Thyroid gland (tissue), 4 donors: ENCODE measurements around the gene SYN1. TPM values are rescaled to one million over a fixed set of nuclear protein-coding genes. Genes with fewer than 3 reads are reported as not detected.
"Not testable (repeated sequence)": the region's sequence is repeated elsewhere in the genome, so short reads cannot be mapped to it uniquely, and the experiment has no call there.

ENCODE experiments used
- DNase-seq, 2 donors: peaks; one replicate each; pipeline ENCODE4 v3.0.0-alpha.2; 2019
- H3K27ac ChIP-seq, 3 donors: fragments of 200-600 bp; sonication (generic); 1 replicate in 2 of 3; 2 replicates in 1 of 3; pipeline ENCODE4 v1.5.1; 2016 to 2019; ENCODE audit warnings: mild to moderate bottlenecking in 1 of 3, moderate library complexity in 1 of 3
- H3K27me3 ChIP-seq: fragments of 200-600 bp; sonication (generic); one replicate; pipeline ENCODE4 v1.5.1; 2019
- H3K36me3 ChIP-seq, 2 donors: fragments of 200-600 bp; sonication (generic); one replicate each; pipeline ENCODE4 v1.5.1; 2016 to 2019
- H3K4me1 ChIP-seq, 2 donors: fragments of 200-600 bp; sonication (generic); one replicate each; pipeline ENCODE4 v1.5.1; 2017 to 2019
- H3K4me3 ChIP-seq, 3 donors: fragments of 200-600 bp; sonication (generic); replicated peaks in 1 of 3; 1 replicate in 2 of 3; 2 replicates in 1 of 3; pipeline ENCODE4 v1.5.1; 2016; ENCODE audit warnings: mild to moderate bottlenecking in 1 of 3
- H3K9me3 ChIP-seq: fragments of 200-600 bp; sonication (generic); one replicate; pipeline ENCODE4 v1.5.1; 2017
- POLR2A ChIP-seq, 2 donors: fragments of 450-650 bp; IDR thresholded peaks; one replicate each; pipeline ENCODE4 v1.6.1; 2017; ENCODE audit warnings: antibody characterized with exemption in 2 of 2, mild to moderate bottlenecking in 2 of 2, moderate library complexity in 1 of 2
- WGBS, 2 donors: methylation state at CpG; one replicate each; pipeline ENCODE4 v1.1.5; 2017; 5-methylcytosine and 5-hydroxymethylcytosine counted together
- intact Hi-C: fragments of 100-400 bp; cut with DNase I; formaldehyde crosslinking; loops from one replicate; pipeline ENCODE4 v1.15.1; 2023
- total RNA-seq, 4 donors: library from RNA; depleted of rRNA; stranded (reverse); fragments of >200 nt; gene quantifications; one replicate each; pipeline ENCODE4 v1.2.3, GENCODE V29; 2016
- TF ChIP-seq, protein P1 (sequence below), 6 experiments: fragments of 200-600 bp in 3 of 6; fragments of 450-650 bp in 3 of 6; sonication (generic) in 3 of 6; IDR thresholded peaks; one replicate each; pipeline ENCODE4 v1.5.1; 2016 to 2019; ENCODE audit warnings: antibody characterized with exemption in 6 of 6, mild to moderate bottlenecking in 2 of 6, inconsistent platforms in 1 of 6, moderate library complexity in 1 of 6

Gene SYN1
- total RNA-seq, 4 donors from 2014 or later: 0.13 to 0.15 TPM; not detected in 2

DNA sequence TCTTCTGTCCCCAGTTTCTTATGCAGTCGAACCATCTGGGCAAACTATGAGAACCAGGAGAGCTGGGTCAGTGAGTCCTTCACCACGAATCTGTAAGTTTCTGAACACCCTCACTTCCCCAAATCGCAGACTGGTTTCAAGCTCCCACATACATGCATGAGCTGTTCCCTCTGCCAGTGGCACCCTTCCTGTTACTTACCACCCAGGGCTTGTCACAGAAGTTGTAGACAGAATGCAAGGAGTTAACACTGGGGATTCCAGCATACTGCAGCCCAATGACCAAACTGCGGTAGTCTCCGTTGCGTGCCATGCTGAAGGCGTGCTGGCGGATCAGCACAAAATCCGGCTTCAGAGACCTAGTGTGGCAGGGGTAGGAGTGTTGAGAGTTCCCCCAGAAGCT is 14.6 kb downstream of the SYN1 start:
- intact Hi-C loops: no loop called here
- Histone ChIP-seq H3K4me3 (no peak overlapping the region), H3K27ac (no peak overlapping the region), H3K27me3 (no peaks in the 10 kb centered on the region), H3K9me3 (no peaks in the 10 kb centered on the region), H3K36me3 (no peaks in the 10 kb centered on the region), H3K4me1 (no peaks in the 10 kb centered on the region)
- WGBS, 2 donors: 55 to 68% methylated on average over 6 to 8 of the region's 9 CpGs
- TF ChIP-seq, protein P1, sequence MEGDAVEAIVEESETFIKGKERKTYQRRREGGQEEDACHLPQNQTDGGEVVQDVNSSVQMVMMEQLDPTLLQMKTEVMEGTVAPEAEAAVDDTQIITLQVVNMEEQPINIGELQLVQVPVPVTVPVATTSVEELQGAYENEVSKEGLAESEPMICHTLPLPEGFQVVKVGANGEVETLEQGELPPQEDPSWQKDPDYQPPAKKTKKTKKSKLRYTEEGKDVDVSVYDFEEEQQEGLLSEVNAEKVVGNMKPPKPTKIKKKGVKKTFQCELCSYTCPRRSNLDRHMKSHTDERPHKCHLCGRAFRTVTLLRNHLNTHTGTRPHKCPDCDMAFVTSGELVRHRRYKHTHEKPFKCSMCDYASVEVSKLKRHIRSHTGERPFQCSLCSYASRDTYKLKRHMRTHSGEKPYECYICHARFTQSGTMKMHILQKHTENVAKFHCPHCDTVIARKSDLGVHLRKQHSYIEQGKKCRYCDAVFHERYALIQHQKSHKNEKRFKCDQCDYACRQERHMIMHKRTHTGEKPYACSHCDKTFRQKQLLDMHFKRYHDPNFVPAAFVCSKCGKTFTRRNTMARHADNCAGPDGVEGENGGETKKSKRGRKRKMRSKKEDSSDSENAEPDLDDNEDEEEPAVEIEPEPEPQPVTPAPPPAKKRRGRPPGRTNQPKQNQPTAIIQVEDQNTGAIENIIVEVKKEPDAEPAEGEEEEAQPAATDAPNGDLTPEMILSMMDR (IDR thresholded peaks at IDR 0.05): no peak
- no peak for TF ChIP-seq POLR2A (IDR thresholded peaks at IDR 0.05)
- no peak for DNase-seq

DNA sequence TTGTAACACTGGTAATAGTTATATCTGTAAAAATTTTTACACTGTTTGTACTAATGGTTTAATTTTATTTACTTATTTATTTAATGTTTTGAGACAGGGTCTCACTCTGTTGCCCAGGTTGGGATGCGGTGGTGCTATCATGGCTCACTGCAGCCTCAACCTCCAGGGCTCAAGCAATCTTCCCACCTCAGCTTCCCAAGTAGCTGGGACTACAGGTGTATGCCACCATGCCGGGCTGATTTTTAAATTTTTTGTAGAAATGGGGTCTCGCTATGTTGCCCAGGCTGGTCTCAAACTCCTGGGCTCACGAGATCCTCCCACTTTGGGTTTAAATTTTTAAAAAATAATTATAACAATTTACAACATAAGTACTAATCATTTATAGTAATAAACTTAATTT is 16.5 kb downstream of the SYN1 start:
- H3K4me3 ChIP-seq, H3K36me3 ChIP-seq, H3K27ac ChIP-seq, H3K9me3 ChIP-seq, H3K27me3 ChIP-seq, intact Hi-C loops, H3K4me1 ChIP-seq, DNase-seq: not testable (repeated sequence)
- 89 to 96% methylated on average over 4 of the region's 4 CpGs for WGBS, 2 donors

DNA sequence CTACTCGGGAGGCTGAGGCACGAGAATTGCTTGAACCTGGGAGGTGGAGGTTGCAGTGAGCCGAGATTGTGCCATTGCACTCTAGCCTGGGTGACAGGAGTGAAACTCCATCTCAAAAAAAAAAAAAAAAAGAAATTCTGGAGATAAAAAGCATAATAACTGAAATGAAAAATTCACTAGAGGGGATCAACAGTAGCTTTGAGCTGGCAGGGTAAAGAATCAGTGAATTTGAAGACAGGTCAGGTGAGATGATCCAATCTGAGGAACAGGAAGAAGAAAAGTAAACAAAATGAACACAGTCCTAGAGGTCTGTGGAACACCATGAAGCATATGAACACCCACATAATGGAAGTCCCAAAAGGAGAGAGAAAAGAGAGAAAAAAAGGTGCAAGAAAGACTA is 22.4 kb downstream of the SYN1 start:
- Histone ChIP-seq H3K36me3 (no peaks in the 10 kb centered on the region), H3K9me3 (no peaks in the 10 kb centered on the region), H3K4me3 (no peak overlapping the region), H3K4me1 (no peaks in the 10 kb centered on the region), H3K27ac (no peak overlapping the region), H3K27me3 (no peaks in the 10 kb centered on the region)
- 91 to 95% methylated on average over 3 of the region's 3 CpGs for whole genome bisulfite sequencing, 2 donors
- intact Hi-C loops: no loop called here
- TF ChIP-seq, protein P1 (IDR thresholded peaks at IDR 0.05): no peak
- no peak for DNase-seq

DNA sequence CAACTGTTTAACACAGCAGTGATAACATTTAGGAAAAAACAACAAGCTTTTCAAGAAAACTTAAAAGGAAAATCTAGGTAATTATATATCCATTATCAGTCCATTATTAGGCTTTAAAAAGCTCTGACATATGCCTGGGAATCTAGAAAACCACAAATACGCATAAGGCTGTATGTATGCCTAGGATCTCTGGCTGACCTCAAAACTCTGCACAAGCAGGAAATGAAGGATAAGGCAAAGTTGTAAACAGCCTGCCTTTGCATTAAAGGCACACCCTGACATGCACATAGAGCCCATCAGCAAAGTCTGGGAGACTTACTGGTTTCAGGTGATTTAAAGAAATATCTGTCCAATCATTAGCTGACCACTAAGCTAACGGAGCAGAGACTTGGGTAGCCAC is 23.4 kb downstream of the SYN1 start:
- intact Hi-C loops: no loop called here
- Histone ChIP-seq H3K4me3 (no peak overlapping the region), H3K4me1 (no peaks in the 10 kb centered on the region), H3K27me3 (no peaks in the 10 kb centered on the region), H3K27ac (no peak overlapping the region), H3K36me3 (no peaks in the 10 kb centered on the region), H3K9me3 (no peaks in the 10 kb centered on the region)
- DNase-seq: no peak
- TF ChIP-seq, protein P1 (IDR thresholded peaks at IDR 0.05): no peak
- no peak for TF ChIP-seq POLR2A (IDR thresholded peaks at IDR 0.05)
- WGBS, 2 donors: 83 to 94% methylated on average over 2 of the region's 2 CpGs

DNA sequence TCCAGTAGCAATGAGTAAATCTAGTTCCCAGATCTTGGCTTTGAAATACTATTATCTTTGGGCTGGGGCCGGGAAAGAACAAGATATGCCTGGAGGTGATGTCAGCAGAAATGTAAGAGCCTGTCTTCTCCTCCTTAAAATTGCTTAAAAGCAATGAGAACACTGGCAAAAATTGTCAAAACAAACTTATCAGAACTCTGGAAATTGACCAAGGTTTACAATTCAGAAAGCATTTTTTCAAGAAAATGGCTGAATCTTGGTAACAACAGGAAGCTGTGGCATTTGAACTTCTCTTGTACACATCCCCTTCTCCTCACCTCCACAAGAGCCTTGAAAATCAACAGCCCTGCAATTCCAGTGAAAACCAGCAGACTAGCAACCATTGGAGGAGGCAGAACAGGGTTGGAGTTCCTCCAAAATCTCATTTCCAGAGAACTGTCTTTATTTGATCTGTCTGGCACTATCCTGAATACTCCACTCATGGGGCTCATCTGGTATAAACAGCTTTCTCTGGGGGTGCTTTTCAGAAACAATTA is 23.9 kb downstream of the SYN1 start:
- WGBS, 2 donors: 71 to 80% methylated on average over 1 of the region's 1 CpG
- no peak for DNase-seq
- H3K9me3 ChIP-seq: no peaks in the 10 kb centered on the region
- intact Hi-C loops: no loop called here
- no peak overlapping the region for H3K27ac ChIP-seq
- TF ChIP-seq, protein P1 (IDR thresholded peaks at IDR 0.05): no peak
- TF ChIP-seq POLR2A (IDR thresholded peaks at IDR 0.05): no peak
- H3K4me1 ChIP-seq: no peaks in the 10 kb centered on the region
- no peak overlapping the region for H3K4me3 ChIP-seq
- no peaks in the 10 kb centered on the region for H3K27me3 ChIP-seq
- no peaks in the 10 kb centered on the region for H3K36me3 ChIP-seq

DNA sequence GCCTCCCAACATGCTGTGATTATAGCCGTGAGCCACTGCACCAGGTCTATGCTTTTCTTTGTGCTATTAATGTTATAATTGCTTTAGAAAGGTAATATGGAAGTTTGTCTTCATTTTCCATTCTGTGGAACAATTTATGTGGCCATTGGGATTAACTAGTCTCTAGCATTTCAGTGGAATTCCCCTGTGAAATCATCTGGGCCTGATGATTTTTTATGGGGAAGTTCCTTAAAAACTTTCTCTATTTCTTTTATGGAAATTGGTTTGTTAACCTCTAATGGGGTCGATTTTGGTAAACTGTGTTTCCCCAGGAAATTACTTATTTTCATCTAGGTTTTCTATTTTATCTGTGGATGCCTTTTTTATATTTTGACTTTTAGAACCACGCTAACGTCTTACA is 26.1 kb downstream of the SYN1 start:
- 83 to 88% methylated on average over 4 of the region's 4 CpGs for whole genome bisulfite sequencing, 2 donors
- Histone ChIP-seq H3K4me1 (no peaks in the 10 kb centered on the region), H3K4me3 (no peak overlapping the region), H3K27me3 (no peaks in the 10 kb centered on the region), H3K36me3 (no peaks in the 10 kb centered on the region), H3K9me3 (no peaks in the 10 kb centered on the region), H3K27ac (no peak overlapping the region)
- DNase-seq: no peak
- intact Hi-C loops: no loop called here
- no peak for TF ChIP-seq POLR2A (IDR thresholded peaks at IDR 0.05)
- TF ChIP-seq, protein P1 (IDR thresholded peaks at IDR 0.05): no peak
